GM19324 (cell line): Measurements from ENCODE around the gene ACKR2.

Source experiments
- ATAC-seq: cut with Tn5 transposase; IDR thresholded peaks from one replicate; pipeline ENCODE4 v1.9.1; 2021; ENCODE audit warnings: mild to moderate bottlenecking, moderate library complexity; ENCODE audit not compliant: unreplicated experiment, low FRiP score

Gene ACKR2

DNA sequence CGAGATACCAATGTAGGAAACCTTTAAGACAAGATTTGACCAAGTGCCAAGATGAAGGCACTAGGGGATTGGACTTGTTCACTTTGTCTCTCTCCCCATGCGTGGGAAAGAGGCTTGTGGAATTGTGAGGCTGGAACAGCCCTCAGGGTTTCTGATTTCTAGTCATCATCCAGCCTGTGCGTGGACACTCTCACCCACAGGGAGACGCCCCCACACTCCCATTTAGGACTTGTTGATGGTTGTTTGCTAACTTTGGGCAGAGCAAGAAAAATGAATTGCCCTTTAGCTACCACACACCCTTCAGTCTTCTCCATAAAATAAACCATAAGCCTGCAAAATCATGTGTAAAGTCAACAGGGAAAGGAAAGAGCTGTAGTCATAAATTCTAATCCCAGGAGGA is 18.4 kb downstream of the ACKR2 start:
- ATAC-seq = no peak

DNA sequence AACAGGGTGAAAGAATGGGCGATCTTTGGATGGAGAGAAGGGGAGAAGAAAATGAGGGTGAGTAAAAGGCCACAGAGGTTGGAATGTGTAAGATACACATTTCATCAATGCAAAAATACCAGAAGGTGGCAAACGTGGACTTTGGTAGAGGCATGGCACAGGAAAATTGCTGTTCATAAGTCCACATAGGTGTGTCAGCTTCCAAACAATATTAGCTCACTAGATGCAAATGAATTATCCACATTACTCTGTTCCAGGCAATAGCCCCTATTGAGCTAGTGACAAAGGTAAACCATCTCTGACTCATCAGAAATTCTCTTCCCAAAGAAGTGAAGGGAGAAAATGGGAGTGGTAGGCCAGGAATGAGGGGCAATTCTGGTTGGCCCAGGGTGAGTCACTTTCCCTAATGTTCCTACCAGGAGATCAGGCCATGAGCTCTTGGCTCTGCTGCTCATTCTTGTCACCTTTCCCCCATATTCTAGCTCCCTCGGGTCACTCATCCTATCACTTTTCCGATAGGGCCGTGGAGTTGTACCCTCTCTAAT is 19.9 kb downstream of the ACKR2 start:
- no peak for ATAC-seq

DNA sequence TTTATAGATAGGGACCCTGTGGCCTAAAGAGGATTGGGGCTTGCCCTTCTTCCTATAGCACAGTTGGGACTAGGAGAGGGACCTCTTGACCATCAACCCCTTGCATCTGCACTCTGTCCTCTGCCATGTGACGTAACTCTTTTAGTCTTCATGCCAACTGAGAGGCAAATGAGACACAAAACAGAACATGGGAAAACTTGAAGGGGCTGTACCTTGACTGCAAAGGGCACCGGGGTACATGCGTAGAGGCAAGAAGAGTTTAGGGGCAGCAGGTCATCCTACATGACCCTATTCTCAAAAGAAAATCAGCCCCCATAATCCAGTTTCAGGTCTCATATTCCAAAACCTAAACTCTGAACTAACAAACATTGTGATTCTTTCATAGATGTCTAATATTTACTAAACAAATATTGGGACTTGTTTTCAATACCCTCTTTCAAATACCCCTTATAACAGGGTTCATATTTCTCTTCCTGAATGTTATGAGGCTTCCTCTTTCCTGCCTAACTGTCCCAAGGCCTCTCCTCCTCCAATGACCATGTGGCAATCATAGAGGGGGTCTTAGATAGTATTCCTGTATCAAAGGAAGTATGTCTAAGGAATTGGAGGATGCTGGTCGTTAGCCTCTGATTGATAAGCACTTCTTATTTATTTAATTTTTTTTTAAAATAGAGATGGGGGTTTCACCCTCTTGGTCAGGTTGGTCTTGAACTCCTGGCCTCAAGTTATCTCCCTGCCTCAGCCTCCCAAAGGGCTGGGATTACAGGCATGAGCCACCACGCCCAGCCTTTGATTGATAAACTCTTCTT is 20.6 kb downstream of the ACKR2 start:
- ATAC-seq = no peak

DNA sequence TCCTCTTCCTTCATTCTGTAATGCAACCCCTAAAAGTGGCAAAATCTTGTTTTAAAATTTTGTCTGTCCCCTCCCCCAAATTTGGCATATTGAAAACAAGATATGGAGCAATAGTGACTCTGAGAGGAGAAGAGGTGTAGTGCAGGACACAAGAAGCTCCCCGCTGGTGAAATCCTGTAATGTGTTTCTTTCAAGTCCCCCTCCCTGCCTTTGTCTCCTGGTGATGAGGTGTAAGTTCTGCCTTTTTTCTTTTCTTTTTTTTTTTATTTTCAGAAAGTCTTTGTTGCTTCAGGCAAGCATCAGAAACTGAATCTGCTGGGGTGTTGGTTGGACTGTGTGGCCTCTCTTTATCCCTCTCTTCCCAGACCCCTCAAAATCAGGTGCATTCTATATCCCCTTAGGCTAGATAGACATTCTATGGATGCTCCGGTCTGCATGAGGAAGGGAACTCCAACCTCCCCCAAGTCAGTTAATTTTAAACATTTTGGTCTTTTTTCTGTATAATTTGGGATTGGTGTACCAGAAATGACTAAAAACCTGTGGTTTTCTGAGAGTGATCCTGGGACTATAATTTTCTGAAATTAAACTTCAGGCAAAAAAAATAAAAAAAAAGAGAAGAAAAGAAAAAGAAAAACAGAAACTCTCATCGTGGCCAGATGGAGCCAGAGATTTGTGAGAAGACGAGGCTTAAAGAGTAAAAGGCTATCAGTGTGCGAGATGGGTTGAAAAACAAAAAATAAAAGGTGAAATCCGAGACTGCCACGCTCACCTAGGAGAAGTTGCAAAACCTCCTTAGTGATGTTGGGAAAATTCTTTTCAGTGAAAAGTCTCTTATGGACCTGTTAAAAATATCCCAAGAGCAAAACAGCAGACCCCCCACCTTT is 21.4 kb downstream of the ACKR2 start:
- no peak for ATAC-seq

DNA sequence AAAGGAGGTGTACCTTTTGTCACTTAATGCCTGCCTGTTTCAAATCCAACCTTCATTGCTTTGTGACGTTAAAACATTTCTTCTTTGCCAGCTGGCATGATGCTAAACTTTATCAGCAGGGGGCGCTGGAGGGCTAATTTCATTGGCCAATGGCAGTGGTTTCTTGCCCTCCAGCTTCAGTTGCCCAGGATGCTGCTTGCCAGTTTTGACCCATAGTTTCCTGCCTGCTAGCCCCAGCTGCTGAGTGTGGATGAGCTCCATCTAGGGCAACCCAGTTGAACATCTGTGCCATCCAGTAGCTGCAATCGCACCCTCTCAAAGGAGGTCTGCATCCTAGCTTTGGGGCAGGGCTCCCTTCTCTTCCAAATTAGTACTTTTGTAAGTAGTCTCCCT is 22.1 kb downstream of the ACKR2 start:
- no peak for ATAC-seq

DNA sequence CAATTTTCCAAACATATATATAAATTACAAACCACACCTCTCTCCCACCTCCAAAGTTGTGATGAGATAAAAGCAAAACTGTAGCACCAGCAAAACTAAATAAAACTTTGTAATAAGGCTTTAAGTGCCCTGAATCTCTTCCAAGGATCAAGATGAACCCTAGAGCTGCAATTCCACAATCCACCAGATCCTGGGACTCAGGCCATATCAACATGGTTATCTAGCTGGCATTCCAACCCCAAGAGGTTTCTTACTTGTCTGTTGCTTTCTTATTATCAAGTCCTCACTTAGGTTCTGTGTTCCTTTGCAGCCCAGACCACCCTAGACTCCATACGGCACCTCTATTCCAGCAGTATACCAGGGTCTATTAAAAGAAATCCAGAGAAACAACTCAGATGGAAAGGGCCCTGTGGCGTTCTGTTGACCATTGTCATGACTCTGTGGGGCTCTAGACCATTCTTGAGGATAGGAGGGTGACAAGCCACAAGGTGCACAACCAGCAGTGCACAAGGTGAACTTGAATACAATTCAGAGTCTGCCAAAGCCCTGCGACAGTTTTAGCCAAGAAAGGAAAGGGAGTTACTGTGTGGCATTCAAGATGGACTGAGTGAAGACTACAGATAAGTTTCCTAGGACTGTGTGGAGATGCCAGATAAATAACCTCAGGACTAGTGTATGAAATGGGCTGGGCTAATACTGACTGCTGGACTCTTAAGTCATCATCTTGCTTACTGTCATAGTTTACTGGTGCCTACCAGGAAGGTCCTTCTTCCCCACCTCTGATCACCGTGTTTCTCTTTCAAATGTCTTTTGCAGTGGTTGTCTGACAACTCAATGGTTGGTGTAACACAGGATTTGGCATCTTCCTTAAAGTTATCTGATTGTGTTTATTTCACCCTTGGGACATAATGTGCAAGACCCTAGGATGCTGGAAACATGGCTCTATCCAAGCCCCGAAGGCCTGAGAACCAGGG is 27.2 kb downstream of the ACKR2 start:
- ATAC-seq = no peak

DNA sequence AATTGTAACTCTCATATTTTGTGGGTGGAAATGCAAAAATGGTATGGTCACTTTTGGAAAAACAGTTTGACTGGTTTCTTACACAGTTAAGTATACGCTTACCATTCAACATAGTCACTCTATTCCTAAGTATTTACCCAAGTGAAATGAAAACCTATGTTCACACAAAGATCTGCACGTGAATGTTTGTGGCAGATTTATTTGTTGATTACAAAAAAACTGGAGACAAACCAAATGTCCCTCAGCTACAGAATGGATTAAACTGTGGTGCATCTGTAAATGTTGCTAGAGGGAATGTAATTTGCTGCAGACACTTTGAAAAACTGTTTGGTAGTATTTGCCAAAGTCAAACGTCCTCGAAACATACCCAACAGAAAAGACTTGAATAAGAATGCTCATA is 29.3 kb downstream of the ACKR2 start:
- no peak for ATAC-seq

DNA sequence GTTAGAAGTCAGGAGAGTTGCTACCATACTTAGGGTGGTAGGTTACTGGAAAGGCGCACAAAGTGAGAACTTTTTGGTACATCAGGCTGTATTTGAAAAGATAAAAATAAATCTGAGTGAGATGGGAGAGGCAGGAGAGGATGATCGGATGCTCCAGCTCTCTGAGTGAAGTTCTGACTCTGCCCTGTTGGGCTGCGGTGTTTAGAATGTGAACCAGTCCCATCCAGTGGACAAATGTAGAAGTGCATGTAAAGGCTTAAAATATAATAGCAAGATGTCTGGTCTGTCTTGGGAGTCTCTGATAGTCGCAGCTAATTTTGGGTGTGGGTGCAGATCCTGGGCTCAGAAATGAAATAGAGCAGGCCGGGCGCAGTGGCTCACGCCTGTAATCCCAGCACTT is 30.4 kb downstream of the ACKR2 start:
- ATAC-seq = peak; percentile 82

DNA sequence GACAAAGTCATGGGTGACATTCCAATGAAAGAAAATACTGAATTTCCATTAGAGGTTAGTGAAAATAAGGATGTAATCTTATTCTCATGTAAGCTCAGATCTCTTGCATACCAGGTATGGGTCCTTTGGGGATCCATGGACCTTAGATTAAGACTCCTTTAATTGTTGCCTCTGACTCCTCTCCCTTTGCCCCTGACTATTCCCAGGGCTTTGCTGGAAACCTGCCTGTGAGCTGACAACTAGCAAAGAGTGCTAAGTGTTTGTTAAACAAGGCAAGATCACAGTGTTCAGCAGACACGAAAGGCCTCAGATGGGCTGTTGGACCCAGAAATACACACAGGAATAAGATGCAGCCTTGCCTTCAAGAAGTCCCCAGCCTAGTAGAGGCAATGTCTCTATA is 32.1 kb downstream of the ACKR2 start:
- ATAC-seq = no peak

DNA sequence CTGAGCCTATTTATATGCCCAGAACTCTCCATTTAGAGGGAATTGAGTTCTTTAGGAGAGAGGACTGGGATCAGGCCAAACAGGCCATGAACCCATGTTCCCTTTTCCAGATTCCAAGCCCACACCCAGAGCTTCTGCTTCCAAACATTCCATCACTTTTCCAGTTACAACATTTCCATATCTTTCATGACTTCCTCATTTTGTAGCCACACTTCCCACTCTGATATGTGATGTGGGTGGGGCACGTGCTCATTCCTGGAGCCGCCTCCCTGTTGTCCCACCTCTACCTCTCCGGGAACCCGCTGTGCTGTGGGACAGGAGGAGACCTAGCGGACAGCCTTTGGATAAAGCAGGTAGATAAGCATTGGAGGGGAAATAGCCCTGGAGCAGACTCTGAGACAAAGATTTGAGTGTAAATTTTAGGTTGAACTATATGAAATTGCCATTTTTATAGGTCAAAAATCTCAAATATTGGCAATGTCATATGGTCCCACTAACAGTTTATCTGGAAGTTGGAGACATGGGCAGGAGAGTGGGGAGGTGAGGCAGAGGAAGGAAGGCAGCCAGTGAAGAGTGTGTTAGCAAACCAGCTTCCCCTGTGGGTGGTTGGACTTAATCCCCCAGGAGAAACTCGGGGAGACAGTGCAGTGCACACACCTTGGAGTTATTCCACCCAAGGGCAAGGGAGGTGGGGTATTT is 34.6 kb downstream of the ACKR2 start:
- ATAC-seq = no peak

DNA sequence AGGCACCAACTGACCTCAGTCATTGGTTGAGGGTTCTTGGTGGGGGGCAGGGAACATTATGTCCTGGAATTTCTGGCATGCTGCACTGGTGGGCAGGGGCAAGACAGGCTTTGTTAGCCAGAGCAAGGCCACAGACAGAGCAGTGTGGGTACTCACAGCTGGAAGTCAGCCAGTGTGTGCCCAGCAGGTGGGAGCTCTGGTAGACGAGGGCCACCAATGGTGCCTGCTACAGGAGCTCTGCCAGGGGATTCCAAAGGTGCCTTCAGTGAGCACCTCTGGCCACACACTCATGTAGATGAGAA is 35.1 kb downstream of the ACKR2 start:
- no peak for ATAC-seq

DNA sequence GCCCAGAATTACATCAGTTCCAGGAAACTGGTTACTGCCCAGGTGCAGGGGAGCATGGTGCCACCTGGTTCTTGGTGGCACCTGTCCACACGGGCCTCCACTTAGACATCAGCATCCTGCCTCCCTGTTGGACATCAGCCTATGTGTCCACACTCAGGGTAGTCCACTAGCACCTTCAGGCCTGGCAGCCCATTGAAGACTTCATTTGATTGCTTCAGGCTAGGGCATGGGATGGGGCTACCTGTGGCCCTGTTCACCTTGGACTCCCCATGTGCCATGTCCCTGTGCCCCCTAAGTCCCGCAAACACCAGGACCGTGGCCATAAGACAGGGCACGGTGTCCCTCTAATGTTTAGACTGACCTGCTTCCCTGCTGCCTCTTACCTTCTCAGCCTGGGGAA is 35.6 kb downstream of the ACKR2 start:
- ATAC-seq = no peak

DNA sequence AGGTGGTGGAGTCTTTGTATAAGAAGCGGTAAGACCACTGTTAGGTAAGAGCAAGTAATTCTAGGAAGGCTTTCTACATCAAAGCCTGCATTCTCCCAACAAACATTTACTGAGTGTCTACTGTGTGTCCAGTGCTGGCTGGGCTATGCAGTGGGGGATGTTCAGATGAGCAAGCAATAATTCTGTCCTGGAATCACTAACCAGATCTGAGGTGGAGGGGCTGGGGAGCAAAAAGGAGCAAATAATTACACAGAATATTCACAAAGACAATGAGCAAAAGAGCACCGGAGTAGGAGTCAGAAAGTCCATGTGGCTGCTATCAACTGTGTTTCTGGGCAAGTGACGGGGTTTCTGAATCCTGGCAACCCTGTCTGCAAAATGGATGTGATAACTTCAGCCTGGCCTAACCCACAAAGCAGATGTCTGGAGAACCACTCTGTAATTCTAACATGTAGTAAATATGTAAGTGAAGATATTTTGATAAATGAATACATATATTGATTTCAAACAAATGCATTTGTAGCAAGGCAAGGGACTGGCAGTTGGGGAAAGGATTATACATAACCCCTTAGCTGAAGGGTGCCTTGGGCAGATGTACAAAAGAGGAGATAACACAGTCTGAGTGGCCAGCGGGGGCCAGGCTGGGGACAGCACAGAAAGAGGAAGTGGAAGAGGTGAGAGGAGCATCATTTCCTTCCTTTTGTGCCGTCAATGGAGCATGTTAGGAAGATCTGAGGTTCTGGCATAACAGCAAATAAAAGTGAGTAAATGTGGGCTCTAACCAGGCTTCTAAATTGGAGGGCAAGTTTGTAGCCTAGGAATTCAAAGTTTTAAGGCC is 37.7 kb downstream of the ACKR2 start:
- ATAC-seq = no peak

DNA sequence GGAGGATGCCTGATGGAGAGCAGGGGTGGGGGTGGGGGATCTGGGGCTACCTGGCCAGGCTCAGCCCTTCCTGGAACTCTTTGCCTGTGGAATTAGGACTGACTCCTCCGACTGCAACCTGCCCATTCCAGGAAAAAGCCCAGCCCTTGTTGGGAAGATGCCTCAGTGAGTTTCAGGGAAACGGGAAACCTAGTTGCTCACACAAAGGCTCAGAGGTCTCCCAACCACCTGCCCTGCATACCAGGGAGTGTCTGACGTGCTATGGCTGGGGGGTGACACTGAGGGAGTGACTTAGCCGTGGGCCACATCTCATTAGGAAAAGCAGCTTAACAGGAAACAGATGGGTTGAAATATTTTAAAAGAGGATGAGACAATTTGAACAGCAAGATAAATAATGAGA is 38.5 kb downstream of the ACKR2 start:
- ATAC-seq = no peak

DNA sequence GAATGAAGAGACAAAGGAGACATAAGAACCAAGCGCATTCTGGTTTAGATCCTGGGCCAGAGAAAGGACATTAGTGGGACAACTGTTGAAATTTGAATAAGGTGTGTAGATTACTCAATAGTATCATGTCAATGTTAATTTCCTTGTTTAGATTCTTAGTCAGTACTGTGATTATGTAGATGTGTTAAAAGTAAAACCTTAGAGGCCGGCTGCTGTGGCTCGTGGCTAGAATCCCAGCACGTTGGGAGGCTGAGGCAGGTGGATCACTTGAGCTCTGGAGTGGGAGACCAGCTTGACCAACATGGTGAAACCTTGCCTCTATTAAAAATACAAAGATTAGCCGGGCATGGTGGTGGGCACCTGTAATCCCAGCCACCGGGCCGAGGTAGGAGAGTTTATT is 39.8 kb downstream of the ACKR2 start:
- ATAC-seq = no peak

DNA sequence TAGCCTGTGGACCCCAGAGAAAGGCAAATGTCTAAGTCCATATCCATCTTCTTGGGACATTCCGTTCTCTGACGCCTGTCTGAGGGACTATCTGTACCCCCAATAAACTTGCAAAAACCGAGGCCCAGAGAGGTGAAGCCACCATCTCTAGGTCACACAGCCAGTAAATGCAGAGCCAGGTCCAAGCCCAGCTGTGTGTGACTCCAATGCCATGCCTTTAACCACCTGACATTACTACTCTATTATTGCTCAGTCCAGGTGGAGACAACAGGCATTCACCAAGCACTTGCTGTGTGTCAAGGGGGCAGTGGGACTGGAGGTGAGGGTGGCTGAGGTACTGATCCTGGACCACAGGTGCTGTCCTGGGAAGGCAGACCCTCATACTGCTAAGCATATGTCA is 41.0 kb downstream of the ACKR2 start:
- no peak for ATAC-seq

DNA sequence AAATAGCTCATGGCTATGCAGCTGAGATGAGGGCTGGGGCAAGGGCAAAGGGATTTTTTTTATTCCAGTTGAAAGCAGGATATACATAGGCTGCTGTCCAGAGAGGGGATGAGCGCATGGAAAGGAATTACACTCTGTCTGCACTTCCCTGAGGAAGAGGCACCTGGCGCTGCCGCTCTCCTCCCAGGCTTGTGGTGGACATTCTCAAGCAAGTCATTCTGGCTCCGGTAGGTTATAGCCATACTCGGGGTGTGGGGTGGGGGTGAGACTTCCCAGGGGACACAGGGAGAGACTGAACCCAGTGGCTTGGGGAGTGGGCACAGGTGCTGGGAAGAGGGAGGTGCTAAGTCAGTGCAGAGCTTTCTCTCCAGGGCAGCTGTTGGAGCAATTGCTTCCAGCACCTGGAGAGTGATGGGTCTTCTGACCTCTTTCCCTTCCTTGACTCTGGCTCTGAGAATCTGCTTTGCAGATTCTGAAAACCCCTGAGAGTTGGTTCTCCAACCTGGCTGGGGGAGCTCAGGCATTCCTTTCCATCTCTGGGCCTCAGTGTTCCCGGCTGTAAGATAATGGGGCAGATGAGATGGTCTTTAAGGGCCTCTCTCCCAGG is 42.1 kb downstream of the ACKR2 start:
- ATAC-seq = no peak

DNA sequence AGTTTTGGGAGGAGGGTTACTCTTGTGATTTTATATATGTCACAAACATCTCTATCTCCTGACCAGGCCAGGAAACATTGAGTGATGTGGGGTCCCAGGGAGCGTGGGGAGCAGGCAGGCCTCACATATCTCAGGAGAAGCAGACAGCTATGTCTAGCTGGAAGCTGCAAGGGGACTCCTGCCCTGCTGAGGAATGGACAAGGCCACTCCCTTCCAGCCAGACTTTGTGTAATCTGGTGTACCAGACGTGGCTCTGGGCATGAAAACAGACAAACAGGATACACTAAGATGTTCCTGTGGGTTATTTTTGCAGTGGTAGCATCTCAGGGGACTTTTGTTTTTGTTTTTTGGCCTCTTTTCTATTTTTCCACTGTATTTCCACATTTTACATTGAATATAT is 43.2 kb downstream of the ACKR2 start:
- no peak for ATAC-seq

DNA sequence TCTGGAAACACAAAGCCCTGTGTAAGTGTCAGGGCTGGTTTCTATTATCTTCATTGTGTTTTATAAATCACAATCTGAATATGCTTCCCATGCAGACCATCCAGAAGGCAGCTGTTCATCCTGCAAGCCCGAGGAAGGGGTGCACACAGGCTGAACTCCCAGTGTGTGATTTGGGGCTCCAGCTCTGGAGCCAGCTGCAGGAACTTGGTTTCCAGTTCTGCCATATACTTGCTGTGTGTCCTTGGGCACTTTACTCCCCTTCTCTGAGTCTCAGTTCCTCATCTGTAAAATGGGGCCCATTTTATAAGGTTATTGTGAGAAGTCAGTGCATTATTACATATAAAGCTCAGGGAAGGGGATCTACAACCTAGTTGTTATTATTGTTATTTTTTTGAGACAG is 43.8 kb downstream of the ACKR2 start:
- no peak for ATAC-seq
